HG03280 (cell line): ENCODE data around the gene HAPLN3.
A peak's percentile ranks its signal among the peaks of the same experiment; 100 is the strongest.

Source experiments
- ATAC-seq: cut with Tn5 transposase; IDR thresholded peaks from one replicate; pipeline ENCODE4 v1.9.1; 2021; ENCODE audit warnings: mild to moderate bottlenecking, moderate library complexity; ENCODE audit not compliant: unreplicated experiment

HAPLN3 gene

GRCh38 chr15:88912500-88912921 is 17.2 kb upstream of the HAPLN3 start:
- no peak for ATAC-seq

- no peak for ATAC-seq
Observed at GRCh38 chr15:88911766-88912118, 16.4 kb upstream of the HAPLN3 start.

- no peak for ATAC-seq
Observed at GRCh38 chr15:88909956-88910831, 14.8 kb upstream of the HAPLN3 start.

GRCh38 chr15:88908697-88909621 is 13.6 kb upstream of the HAPLN3 start:
- ATAC-seq, result no peak

GRCh38 chr15:88908123-88908522 is 12.8 kb upstream of the HAPLN3 start:
- no peak for ATAC-seq

GRCh38 chr15:88907111-88907510 is 11.8 kb upstream of the HAPLN3 start:
- no peak for ATAC-seq

GRCh38 chr15:88906551-88906950 is 11.2 kb upstream of the HAPLN3 start:
- ATAC-seq, result no peak

GRCh38 chr15:88906130-88906529 is 10.8 kb upstream of the HAPLN3 start:
- ATAC-seq, result no peak

GRCh38 chr15:88905576-88905975 is 10.2 kb upstream of the HAPLN3 start:
- no peak for ATAC-seq

- peak; percentile 85 for ATAC-seq
Observed at GRCh38 chr15:88904624-88905327, 9.4 kb upstream of the HAPLN3 start.

- no peak for ATAC-seq
Observed at GRCh38 chr15:88904257-88904623, 8.9 kb upstream of the HAPLN3 start.

GRCh38 chr15:88902846-88903245 is 7.5 kb upstream of the HAPLN3 start:
- ATAC-seq, result no peak

- ATAC-seq, result no peak
Observed at GRCh38 chr15:88902221-88902835, 7.0 kb upstream of the HAPLN3 start.

- no peak for ATAC-seq
Observed at GRCh38 chr15:88901508-88902220, 6.3 kb upstream of the HAPLN3 start.

GRCh38 chr15:88900982-88901418 is 5.7 kb upstream of the HAPLN3 start:
- no peak for ATAC-seq

GRCh38 chr15:88900309-88900981 is 5.1 kb upstream of the HAPLN3 start:
- no peak for ATAC-seq

- ATAC-seq, result no peak
Observed at GRCh38 chr15:88899251-88899650, 3.9 kb upstream of the HAPLN3 start.

- ATAC-seq, result no peak
Observed at GRCh38 chr15:88898736-88899135, 3.4 kb upstream of the HAPLN3 start.

GRCh38 chr15:88897456-88898194 is 2.3 kb upstream of the HAPLN3 start:
- no peak for ATAC-seq
